SJSA1 (cell line): ENCODE results near the gene KPNA6. TPM values are rescaled to one million over a fixed set of nuclear protein-coding genes. Genes with fewer than 3 reads are reported as not detected.
"Not testable (repeated sequence)": the region's sequence is repeated elsewhere in the genome, so short reads cannot be mapped to it uniquely, and the experiment has no call there.

Experiments used
- DNase-seq, 2 experiments: peaks; one replicate each; pipeline ENCODE4 v3.0.0-alpha.2; 2015 to 2020; ENCODE audit warnings: low spot score in 2 of 2, low read depth in 1 of 2
- H3K27ac ChIP-seq: fragments of 250-450 bp; sonication (Bioruptor Pico); 2 replicates; pipeline ENCODE4 v1.5.1; 2020; ENCODE audit warnings: mild to moderate bottlenecking, moderate library complexity
- H3K27me3 ChIP-seq: fragments of 250-450 bp; sonication (Bioruptor Pico); replicated peaks from 2 replicates; pipeline ENCODE4 v1.5.1; 2020; ENCODE audit warnings: mild to moderate bottlenecking, moderate library complexity
- H3K36me3 ChIP-seq: fragments of 250-450 bp; sonication (Bioruptor Pico); 2 replicates; pipeline ENCODE4 v1.5.1; 2020; ENCODE audit warnings: mild to moderate bottlenecking
- H3K4me1 ChIP-seq: fragments of 250-450 bp; sonication (Bioruptor Pico); replicated peaks from 2 replicates; pipeline ENCODE4 v1.6.1; 2021; ENCODE audit warnings: mild to moderate bottlenecking
- H3K4me3 ChIP-seq: fragments of 250-450 bp; sonication (Bioruptor Pico); 2 replicates; pipeline ENCODE4 v1.5.1; 2020; ENCODE audit warnings: mild to moderate bottlenecking
- H3K9me3 ChIP-seq: fragments of 250-450 bp; sonication (Bioruptor Pico); replicated peaks from 2 replicates; pipeline ENCODE4 v1.5.1; 2020; ENCODE audit warnings: mild to moderate bottlenecking
- total RNA-seq: library from RNA; depleted of rRNA; stranded (reverse); fragments of >200 nt; shearing (Covaris generic); gene quantifications from 2 replicates; pipeline ENCODE4 v1.2.3, GENCODE V29; 2014

Gene KPNA6
- total RNA-seq, 1 experiment from 2014 or later, result 54.4 TPM

DNA sequence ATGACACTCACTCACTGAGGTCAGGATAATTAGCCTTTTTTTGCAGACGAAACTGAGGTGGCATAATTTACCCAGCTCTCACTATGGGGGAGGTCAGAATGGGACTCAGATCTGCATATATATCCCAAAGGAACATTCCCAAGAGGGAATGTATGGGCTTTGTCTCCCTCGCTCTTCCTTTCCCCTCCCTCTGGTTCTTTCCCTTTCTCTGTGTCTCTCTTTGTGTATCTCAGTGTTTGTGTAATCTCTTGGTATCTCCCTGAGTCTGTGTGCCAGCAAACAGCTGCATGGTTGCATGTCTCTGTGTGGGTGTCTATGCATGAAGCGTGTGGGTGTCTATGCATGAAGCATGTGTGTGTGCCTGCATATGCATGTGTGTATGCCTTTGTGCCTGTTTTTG is 30.4 kb upstream of the KPNA6 start:
- Histone ChIP-seq H3K27me3 (no peaks in the 10 kb centered on the region), H3K36me3 (peaks cover 68% of the 10 kb centered on the region), H3K4me3 (no peak overlapping the region), H3K9me3 (no peaks in the 10 kb centered on the region), H3K27ac (no peak overlapping the region), H3K4me1 (peaks cover 7% of the 10 kb centered on the region)
- no peak for DNase-seq

DNA sequence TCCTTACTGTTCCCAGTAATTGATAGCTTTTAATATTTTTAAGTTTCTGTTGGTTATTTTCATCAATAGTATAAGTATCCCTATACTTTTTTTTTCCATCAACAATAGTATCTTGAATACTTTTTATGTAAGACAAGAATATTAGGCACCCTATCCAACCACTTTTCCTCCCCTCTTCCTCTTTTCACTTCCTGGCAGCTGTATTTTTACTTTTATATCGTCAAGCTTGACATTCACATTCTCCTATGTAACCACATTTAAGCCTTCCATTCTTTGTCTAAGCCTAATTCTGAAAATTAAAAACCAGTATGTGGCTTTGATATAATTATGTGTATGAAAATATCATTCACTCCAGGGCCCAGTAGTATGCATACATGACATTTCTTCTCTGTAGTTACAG is 25.8 kb upstream of the KPNA6 start:
- no peaks in the 10 kb centered on the region for H3K9me3 ChIP-seq
- peaks cover 76% of the 10 kb centered on the region for H3K36me3 ChIP-seq
- no peaks in the 10 kb centered on the region for H3K27me3 ChIP-seq
- no peak overlapping the region for H3K27ac ChIP-seq
- no peaks in the 10 kb centered on the region for H3K4me1 ChIP-seq
- no peak overlapping the region for H3K4me3 ChIP-seq
- no peak for DNase-seq

DNA sequence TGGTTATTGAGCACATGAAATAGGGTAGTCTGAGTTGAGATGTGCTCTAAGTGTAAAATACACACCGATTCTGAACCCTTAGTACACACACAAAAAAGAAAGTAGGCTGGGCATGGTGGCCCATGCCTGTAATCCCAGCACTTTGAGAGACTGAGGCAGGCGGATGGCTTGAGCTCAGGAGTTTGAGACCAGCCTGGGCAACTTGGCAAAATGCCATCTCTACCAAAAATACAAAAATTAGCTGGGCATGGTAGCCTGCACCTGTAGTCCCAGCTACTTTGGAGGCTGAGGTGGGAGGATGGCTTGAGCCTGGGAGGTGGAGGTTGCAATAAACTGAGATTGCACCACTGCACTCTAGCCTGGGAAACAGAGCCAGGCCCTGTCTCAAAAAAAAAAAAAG is 21.5 kb upstream of the KPNA6 start:
- not testable (repeated sequence) for H3K4me3 ChIP-seq, H3K27me3 ChIP-seq, H3K9me3 ChIP-seq, DNase-seq, H3K27ac ChIP-seq, H3K4me1 ChIP-seq
- H3K36me3 ChIP-seq, result peaks cover 63% of the 10 kb centered on the region

DNA sequence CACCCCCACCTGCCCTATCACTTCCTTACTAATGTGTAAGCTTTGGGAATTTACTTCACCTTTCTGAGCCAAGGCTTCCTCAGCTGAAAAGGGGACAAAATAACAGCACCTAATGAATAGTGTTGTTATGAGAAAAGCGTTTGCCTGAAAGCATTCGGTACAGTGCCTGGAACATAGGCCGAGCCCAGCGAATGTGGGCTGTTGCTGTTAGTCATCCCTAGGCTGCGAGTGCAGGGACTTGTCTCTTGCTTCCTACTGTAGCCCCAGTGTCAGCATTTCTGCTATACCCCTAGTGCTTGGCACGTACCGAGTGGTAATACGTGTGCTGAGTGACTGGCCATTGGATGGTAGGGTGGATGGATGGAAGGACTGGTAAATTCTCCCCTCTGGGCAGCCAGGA is 16.7 kb upstream of the KPNA6 start:
- no peaks in the 10 kb centered on the region for H3K27me3 ChIP-seq
- no peak overlapping the region for H3K27ac ChIP-seq
- peaks cover 68% of the 10 kb centered on the region for H3K36me3 ChIP-seq
- H3K9me3 ChIP-seq, result no peaks in the 10 kb centered on the region
- DNase-seq, result no peak
- no peaks in the 10 kb centered on the region for H3K4me1 ChIP-seq
- no peak overlapping the region for H3K4me3 ChIP-seq

DNA sequence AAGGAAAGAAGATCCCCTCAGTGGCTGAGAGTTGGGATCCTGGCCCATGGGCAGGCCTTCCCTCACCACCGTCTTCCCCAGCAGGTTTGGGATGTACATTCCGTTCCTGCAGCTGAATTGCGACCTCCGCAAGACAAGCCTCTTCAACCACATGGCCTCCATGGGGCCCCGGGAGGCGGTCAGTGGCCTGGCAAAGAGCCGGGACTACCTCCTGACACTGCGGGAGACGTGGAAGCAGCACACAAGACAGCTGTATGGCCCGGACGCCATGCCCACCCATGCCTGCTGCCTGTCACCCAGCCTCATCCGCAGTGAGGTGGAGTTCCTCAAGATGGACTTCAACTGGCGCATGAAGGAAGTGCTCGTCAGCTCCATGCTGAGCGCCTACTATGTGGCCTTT is 16.3 kb upstream of the KPNA6 start:
- no peak overlapping the region for H3K4me3 ChIP-seq
- peaks cover 68% of the 10 kb centered on the region for H3K36me3 ChIP-seq
- H3K27me3 ChIP-seq, result no peaks in the 10 kb centered on the region
- DNase-seq, result no peak
- no peak overlapping the region for H3K27ac ChIP-seq
- H3K9me3 ChIP-seq, result no peaks in the 10 kb centered on the region
- no peaks in the 10 kb centered on the region for H3K4me1 ChIP-seq

DNA sequence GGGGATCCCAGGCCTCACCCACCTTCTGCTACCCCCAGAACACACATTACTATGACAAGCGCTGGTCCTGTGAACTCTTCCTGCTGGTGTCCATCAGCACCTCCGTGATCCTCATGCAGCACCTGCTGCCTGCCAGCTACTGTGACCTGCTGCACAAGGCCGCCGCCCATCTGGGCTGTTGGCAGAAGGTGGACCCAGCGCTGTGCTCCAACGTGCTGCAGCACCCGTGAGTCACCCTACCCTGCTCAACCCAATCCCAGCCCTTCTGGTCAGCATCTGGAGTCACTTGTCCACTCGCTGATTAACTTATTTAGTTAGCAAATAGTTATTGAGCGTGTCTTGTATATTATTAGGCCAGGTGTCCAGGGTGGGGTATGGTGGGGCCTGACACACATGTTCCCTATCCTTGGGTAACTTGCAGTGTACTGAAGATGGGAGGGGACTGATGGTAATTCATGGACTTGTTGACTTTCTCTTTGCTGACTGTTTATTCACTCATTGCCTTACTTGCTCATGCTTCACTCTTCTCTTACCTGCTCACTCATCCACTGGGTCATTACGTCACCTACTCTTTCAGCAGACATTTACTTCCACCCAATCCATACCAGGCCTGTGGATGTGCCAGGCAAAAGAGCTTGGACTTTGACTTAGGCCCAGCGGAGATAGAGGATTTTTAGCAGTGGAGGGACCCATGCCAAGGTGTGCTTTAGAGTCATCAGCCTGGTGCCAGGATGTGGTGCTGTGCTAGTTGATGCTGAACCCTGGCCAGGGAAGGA is 12.9 kb upstream of the KPNA6 start:
- no peak overlapping the region for H3K4me3 ChIP-seq
- DNase-seq, result no peak
- H3K4me1 ChIP-seq, result no peaks in the 10 kb centered on the region
- no peak overlapping the region for H3K27ac ChIP-seq
- H3K27me3 ChIP-seq, result no peaks in the 10 kb centered on the region
- H3K9me3 ChIP-seq, result no peaks in the 10 kb centered on the region
- H3K36me3 ChIP-seq, result peaks cover 72% of the 10 kb centered on the region

DNA sequence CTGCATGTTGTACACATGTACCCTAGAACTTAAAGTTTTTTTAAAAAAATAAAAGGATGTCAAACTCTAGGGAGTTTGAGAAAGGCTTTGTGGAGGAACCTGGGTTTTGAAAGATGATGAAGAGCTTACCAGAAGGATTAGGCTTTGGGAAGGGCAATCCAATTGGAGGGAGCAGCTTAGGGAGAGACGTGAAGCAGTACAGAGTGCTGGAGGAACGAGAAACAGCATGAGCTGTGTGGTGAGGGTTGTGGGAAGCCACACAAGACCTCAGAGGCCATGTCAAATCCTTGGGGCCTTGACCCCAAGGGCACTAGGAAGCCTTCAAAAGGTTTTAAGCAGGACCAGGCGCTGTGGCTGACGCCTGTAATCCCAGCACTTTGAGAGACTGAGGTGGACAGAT is 8.4 kb upstream of the KPNA6 start:
- no peak for DNase-seq
- H3K4me3 ChIP-seq, result no peak overlapping the region
- H3K27me3 ChIP-seq, result no peaks in the 10 kb centered on the region
- no peaks in the 10 kb centered on the region for H3K9me3 ChIP-seq
- H3K27ac ChIP-seq, result no peak overlapping the region
- peaks cover 18% of the 10 kb centered on the region for H3K4me1 ChIP-seq
- peaks cover 66% of the 10 kb centered on the region for H3K36me3 ChIP-seq

DNA sequence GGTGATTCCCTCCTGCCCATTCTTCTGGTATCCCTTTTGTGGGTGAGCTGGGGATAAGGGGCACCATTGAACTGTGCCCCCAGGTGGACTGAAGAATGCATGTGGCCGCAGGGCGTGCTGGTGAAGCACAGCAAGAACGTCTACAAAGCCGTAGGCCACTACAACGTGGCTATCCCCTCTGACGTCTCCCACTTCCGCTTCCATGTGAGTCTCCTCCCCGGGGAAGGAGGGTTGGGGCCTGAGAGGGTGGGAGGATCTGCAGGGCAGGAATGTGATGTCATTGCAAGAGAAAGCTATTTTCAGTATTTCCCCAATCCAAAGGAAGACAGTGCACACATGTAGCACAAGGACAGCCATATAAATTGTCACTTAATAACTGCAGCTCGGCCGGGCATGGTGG is 7.5 kb upstream of the KPNA6 start:
- peaks cover 56% of the 10 kb centered on the region for H3K36me3 ChIP-seq
- DNase-seq, result no peak
- H3K27me3 ChIP-seq, result no peaks in the 10 kb centered on the region
- no peak overlapping the region for H3K4me3 ChIP-seq
- no peak overlapping the region; the same call in 1 of the 2 replicates for H3K27ac ChIP-seq
- H3K4me1 ChIP-seq, result peaks cover 18% of the 10 kb centered on the region
- H3K9me3 ChIP-seq, result no peaks in the 10 kb centered on the region

DNA sequence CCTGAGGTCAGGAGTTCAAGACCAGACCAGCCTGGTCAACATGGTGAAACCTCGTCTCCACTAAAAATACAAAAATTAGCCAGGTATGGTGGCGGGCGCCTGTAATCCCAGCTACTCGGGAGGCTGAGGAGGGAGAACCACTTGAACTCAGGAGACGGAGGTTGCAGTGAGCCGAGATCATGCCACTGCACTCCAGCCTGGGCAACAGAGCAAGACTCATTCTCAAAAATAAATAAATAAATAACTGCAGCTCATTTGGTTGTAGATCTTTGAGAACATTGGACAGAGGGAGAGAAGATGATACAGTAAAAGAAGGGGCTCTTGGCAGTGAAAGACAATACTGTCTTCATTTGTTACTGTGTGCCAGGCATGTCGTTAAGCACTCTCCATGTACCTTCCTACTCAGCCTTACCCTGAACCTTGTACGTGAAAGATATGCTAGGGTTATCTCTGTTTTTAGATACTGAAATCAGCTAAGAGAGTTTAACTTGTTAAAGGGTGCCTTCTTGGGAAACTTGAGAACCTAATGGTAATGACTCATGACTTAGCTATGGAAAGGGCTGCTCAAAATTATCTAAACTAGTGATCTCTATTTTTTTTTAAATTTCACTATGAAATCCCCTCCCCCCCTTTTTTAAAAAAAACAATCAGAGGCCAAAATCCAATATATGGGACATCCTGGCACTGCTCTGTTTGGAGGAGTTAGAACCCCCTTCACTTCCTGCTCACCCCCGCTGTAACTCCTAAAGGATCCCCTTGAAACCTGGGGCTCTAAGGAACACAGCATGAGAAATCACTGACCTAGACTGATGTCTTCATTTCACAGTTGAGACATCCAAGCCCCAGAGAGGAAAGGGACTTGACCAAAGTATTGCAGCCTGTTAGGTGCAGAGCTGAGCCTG is 6.8 kb upstream of the KPNA6 start:
- peak in 1 of 2 experiments; percentile 73 for DNase-seq
- no peaks in the 10 kb centered on the region for H3K9me3 ChIP-seq
- peak overlapping the region; percentile 30 for H3K27ac ChIP-seq
- peaks cover 49% of the 10 kb centered on the region for H3K36me3 ChIP-seq
- H3K4me1 ChIP-seq, result peaks cover 18% of the 10 kb centered on the region
- no peak overlapping the region for H3K4me3 ChIP-seq
- H3K27me3 ChIP-seq, result no peaks in the 10 kb centered on the region

DNA sequence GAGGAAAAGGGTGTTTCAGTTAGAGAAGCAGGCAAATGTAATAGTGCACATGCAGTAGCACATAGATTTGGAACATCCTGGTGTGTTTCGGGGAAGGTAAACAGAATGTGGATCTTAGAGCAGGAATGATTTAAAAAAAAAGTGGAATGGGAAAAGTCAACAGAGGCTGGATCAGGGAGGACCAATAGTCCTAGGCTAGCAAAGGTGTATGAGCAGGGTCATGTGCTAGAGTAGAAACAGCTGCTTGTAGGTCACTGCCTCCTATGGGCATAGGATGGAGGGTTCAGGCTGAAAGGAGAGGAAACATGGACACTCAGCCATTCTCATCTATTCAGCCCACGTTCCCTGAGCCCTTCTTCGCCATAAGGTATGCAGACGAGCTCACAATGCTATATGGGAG is 3.7 kb upstream of the KPNA6 start:
- H3K9me3 ChIP-seq, result no peaks in the 10 kb centered on the region
- H3K27me3 ChIP-seq, result no peaks in the 10 kb centered on the region
- peaks cover 32% of the 10 kb centered on the region for H3K36me3 ChIP-seq
- H3K4me3 ChIP-seq, result no peak overlapping the region
- H3K27ac ChIP-seq, result no peak overlapping the region
- peaks cover 22% of the 10 kb centered on the region for H3K4me1 ChIP-seq
- no peak for DNase-seq

DNA sequence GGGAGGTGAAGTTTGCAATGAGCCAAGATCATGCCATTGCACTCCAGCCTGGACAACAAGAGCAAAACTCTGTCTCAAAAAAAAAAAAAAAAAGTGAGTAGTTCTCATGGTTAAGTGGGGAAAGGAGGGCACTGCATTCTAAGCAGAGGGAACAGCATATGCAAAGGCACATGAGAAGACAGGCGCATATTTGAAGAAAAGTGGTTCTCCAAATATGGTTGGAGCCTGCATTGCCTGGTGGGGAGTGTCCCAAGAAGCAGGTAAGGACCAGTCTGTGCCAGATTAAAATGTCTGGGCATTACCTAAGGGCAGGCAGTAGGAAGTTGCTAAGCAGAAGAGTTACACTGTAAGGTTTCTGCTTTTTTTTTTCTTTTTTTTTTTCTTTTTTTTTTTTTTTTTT is 2.5 kb upstream of the KPNA6 start:
- peaks cover 25% of the 10 kb centered on the region for H3K4me1 ChIP-seq
- no peaks in the 10 kb centered on the region for H3K9me3 ChIP-seq
- peaks cover 28% of the 10 kb centered on the region for H3K36me3 ChIP-seq
- no peak for DNase-seq
- H3K27ac ChIP-seq, result no peak overlapping the region
- no peaks in the 10 kb centered on the region for H3K27me3 ChIP-seq
- H3K4me3 ChIP-seq, result no peak overlapping the region

DNA sequence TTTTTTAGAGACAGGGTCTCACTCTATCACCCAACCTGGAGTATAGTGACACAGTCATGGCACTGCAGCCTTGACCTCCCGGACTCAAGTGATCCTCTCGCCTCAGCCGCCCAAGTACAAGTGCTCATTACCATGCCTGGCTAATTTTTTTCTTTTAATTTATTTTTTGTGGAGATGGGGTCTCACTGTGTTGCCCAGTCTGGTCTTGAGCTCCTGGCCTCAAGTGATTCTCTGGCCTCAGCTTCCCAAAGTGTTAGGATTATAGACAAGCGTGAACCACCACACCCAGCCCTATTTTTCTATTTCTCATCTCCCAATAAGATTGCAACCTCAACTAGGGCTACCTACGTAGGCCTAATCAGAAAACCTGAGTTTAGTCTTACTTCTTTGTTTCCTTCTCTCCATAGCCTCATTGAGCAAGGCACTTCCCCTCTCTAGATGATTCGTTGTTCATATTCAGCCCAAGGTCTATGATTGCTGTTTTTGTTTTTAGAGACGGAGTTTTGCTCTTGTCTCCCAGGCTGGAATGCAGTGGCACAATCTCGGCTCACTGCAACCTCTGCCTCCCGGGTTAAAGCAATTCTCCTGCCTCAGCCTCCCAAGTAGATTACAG is 1.1 kb upstream of the KPNA6 start:
- H3K4me1 ChIP-seq, result peaks cover 11% of the 10 kb centered on the region
- H3K27ac ChIP-seq, result no peak overlapping the region
- H3K4me3 ChIP-seq, result no peak overlapping the region
- H3K27me3 ChIP-seq, result no peaks in the 10 kb centered on the region
- H3K36me3 ChIP-seq, result peaks cover 27% of the 10 kb centered on the region
- no peak for DNase-seq
- H3K9me3 ChIP-seq, result no peaks in the 10 kb centered on the region

DNA sequence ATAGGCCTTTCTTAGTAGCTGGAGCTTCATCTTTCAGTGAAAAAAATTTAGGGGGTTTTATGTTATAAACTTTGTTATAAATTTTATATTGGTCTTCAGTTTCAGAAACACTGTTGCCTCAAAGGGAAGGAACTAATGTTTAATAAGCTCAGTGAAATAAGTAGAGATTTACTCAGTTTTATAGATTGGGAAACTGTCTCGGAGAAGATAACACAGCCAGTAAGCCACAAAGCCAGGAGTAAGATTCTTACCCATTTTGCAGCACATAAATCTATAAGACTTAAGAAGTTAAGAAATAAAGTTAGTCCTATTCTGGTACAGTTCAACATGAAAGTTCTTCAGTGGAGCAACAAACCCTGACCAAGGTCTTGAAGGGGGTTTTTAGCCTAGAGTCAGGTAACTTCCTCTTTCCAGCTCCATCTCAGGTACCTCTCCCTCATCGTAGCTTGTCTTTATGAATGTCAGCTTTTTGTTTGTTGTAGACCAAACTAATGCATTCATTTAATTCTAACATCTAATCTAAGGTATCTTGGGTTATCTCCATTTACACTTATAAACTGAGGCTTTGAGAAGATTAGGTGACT is 3.3 kb downstream of the KPNA6 start:
- Histone ChIP-seq H3K4me3 (no peak overlapping the region), H3K36me3 (peaks cover 37% of the 10 kb centered on the region), H3K27ac (no peak overlapping the region), H3K9me3 (no peaks in the 10 kb centered on the region), H3K27me3 (no peaks in the 10 kb centered on the region), H3K4me1 (peaks cover 18% of the 10 kb centered on the region)
- DNase-seq, result no peak

DNA sequence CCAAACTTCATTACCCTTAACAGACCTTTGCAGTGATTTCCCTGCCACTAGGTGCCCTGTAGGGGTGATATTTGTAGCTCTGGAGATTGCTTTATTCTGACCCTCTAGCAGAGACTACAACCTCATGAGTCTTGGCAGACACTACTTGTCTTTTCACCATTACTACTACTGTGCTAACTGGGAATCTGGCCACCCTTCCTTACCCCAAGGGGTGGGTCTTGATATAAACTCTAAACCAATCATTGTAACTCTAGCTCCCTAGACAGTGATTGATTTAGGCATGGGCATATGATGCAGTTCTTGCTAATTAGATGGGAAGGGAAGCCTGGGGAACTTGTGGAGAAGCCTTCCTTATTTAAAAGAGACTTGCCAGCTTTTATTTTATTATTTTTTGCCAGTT is 3.9 kb downstream of the KPNA6 start:
- no peaks in the 10 kb centered on the region for H3K9me3 ChIP-seq
- DNase-seq, result no peak
- no peak overlapping the region for H3K27ac ChIP-seq
- H3K27me3 ChIP-seq, result no peaks in the 10 kb centered on the region
- H3K4me1 ChIP-seq, result peaks cover 24% of the 10 kb centered on the region
- no peak overlapping the region for H3K4me3 ChIP-seq
- H3K36me3 ChIP-seq, result peaks cover 43% of the 10 kb centered on the region
